ENCODE data around the gene PRDM1. TPM values are rescaled to one million over a fixed set of nuclear protein-coding genes. Genes with fewer than 3 reads are reported as not detected.

The PRDM1 gene
- polyA plus RNA-seq, 5 donors: 4.0 to 9.8 (median 8.9) TPM

Other genes starting within 250 kb of the PRDM1 start
- 10 to 100 TPM; 29.2 to 45.1 (median 39.5) TPM for gene ATG5, start 239.4 kb downstream of the PRDM1 start, polyA plus RNA-seq (ENCODE audit: insufficient read depth in 1 of 5, insufficient read length in 5 of 5, low replicate concordance in 1 of 5)

Measured in right lung (tissue), 5 donors.